Chondrocyte (in vitro differentiated cells): Measurements from ENCODE around the gene PAQR5. TPM values are rescaled to one million over a fixed set of nuclear protein-coding genes. Genes with fewer than 3 reads are reported as not detected.

Source experiments
- DNase-seq: peaks from one replicate; pipeline ENCODE4 v3.0.0; 2021; ENCODE audit warnings: mixed read lengths, low spot score
- H3K27ac Mint-ChIP-seq: one replicate; pipeline ENCODE4 v1.8.0; 2021; ENCODE audit warnings: mild to moderate bottlenecking, moderate library complexity, mixed read lengths; ENCODE audit not compliant: unreplicated experiment
- H3K27me3 Mint-ChIP-seq: 2 replicates; pipeline ENCODE4 v1.8.0; 2021; ENCODE audit warnings: low read depth, mixed read lengths
- H3K36me3 Mint-ChIP-seq: 2 replicates; pipeline ENCODE4 v1.8.0; 2021; ENCODE audit warnings: low read depth, mixed read lengths
- H3K4me1 Mint-ChIP-seq: 2 replicates; pipeline ENCODE4 v1.8.0; 2021; ENCODE audit warnings: low read depth, mild to moderate bottlenecking, mixed read lengths
- H3K4me3 Mint-ChIP-seq: one replicate; pipeline ENCODE4 v1.8.0; 2021; ENCODE audit warnings: mild to moderate bottlenecking, moderate library complexity, mixed read lengths; ENCODE audit not compliant: unreplicated experiment
- H3K9me3 Mint-ChIP-seq: 2 replicates; pipeline ENCODE4 v1.8.0; 2021; ENCODE audit warnings: low read depth, mixed read lengths
- total RNA-seq: library from RNA; stranded (reverse); gene quantifications from 3 replicates; pipeline ENCODE4 v1.2.1, GENCODE V29; 2021
- TF ChIP-seq, protein P1 (sequence below): fragments of 200-600 bp; sonication (generic); IDR thresholded peaks from 2 replicates; pipeline ENCODE4 v1.5.0; 2021; ENCODE audit warnings: antibody characterized with exemption, mild to moderate bottlenecking, moderate library complexity

PAQR5 gene
- total RNA-seq, 1 donor from 2014 or later: 0.20 TPM

GRCh38 chr15:69280783-69281182, 17.9 kb upstream of the PAQR5 start:
- Mint-ChIP-seq H3K4me1 (peaks cover 5% of the 10 kb centered on the region), H3K9me3 (no peaks in the 10 kb centered on the region), H3K27ac (no peak overlapping the region), H3K36me3 (no peaks in the 10 kb centered on the region), H3K27me3 (no peaks in the 10 kb centered on the region), H3K4me3 (no peak overlapping the region)
- DNase-seq: no peak
- TF ChIP-seq, protein P1, sequence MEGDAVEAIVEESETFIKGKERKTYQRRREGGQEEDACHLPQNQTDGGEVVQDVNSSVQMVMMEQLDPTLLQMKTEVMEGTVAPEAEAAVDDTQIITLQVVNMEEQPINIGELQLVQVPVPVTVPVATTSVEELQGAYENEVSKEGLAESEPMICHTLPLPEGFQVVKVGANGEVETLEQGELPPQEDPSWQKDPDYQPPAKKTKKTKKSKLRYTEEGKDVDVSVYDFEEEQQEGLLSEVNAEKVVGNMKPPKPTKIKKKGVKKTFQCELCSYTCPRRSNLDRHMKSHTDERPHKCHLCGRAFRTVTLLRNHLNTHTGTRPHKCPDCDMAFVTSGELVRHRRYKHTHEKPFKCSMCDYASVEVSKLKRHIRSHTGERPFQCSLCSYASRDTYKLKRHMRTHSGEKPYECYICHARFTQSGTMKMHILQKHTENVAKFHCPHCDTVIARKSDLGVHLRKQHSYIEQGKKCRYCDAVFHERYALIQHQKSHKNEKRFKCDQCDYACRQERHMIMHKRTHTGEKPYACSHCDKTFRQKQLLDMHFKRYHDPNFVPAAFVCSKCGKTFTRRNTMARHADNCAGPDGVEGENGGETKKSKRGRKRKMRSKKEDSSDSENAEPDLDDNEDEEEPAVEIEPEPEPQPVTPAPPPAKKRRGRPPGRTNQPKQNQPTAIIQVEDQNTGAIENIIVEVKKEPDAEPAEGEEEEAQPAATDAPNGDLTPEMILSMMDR: no peak

GRCh38 chr15:69282104-69282743, 16.5 kb upstream of the PAQR5 start:
- H3K9me3 Mint-ChIP-seq: no peaks in the 10 kb centered on the region
- H3K27me3 Mint-ChIP-seq: no peaks in the 10 kb centered on the region
- TF ChIP-seq, protein P1: no peak
- DNase-seq: no peak
- H3K4me1 Mint-ChIP-seq: no peaks in the 10 kb centered on the region
- no peak overlapping the region for H3K4me3 Mint-ChIP-seq
- no peak overlapping the region for H3K27ac Mint-ChIP-seq
- no peaks in the 10 kb centered on the region for H3K36me3 Mint-ChIP-seq

- Mint-ChIP-seq H3K27ac (no peak overlapping the region), H3K4me1 (no peaks in the 10 kb centered on the region), H3K27me3 (no peaks in the 10 kb centered on the region), H3K4me3 (no peak overlapping the region), H3K36me3 (no peaks in the 10 kb centered on the region), H3K9me3 (no peaks in the 10 kb centered on the region)
- no peak for DNase-seq
- TF ChIP-seq, protein P1: no peak
These were observed 12.9 kb upstream of the PAQR5 start for GRCh38 chr15:69285834-69286233.

GRCh38 chr15:69288011-69288410, 10.7 kb upstream of the PAQR5 start:
- Mint-ChIP-seq H3K4me3 (no peak overlapping the region), H3K36me3 (no peaks in the 10 kb centered on the region), H3K4me1 (no peaks in the 10 kb centered on the region), H3K27me3 (no peaks in the 10 kb centered on the region), H3K9me3 (no peaks in the 10 kb centered on the region), H3K27ac (no peak overlapping the region)
- TF ChIP-seq, protein P1: no peak
- no peak for DNase-seq

- Mint-ChIP-seq H3K4me3 (no peak overlapping the region), H3K4me1 (no peaks in the 10 kb centered on the region), H3K36me3 (no peaks in the 10 kb centered on the region), H3K27ac (no peak overlapping the region), H3K27me3 (no peaks in the 10 kb centered on the region), H3K9me3 (no peaks in the 10 kb centered on the region)
- TF ChIP-seq, protein P1: no peak
- no peak for DNase-seq
These were observed 10.0 kb upstream of the PAQR5 start for GRCh38 chr15:69288531-69289341.
